Uterus (tissue), 4 donors: ENCODE data around the gene GNA14. TPM values are rescaled to one million over a fixed set of nuclear protein-coding genes. Genes with fewer than 3 reads are reported as not detected.

ENCODE experiments used
- DNase-seq, 2 donors: peaks; one replicate each; pipeline ENCODE4 v3.0.0-alpha.2; 2019 to 2020
- H3K27ac ChIP-seq, 2 donors: fragments of 200-600 bp; sonication (generic); 1 replicate in 1 of 2; 2 replicates in 1 of 2; pipeline ENCODE4 v1.5.1; 2016 to 2018
- H3K27me3 ChIP-seq, 2 donors: fragments of 200-600 bp; sonication (generic); one replicate each; pipeline ENCODE4 v1.5.1; 2018 to 2019; ENCODE audit warnings: control low read depth in 1 of 2
- H3K36me3 ChIP-seq, 2 donors: fragments of 200-600 bp; sonication (generic); one replicate each; pipeline ENCODE4 v1.5.1; 2019; ENCODE audit warnings: control low read depth in 1 of 2
- H3K4me1 ChIP-seq, 2 donors: fragments of 200-600 bp; sonication (generic); one replicate each; pipeline ENCODE4 v1.5.1; 2018 to 2019; ENCODE audit warnings: control low read depth in 1 of 2
- H3K4me3 ChIP-seq, 2 donors: fragments of 200-600 bp; sonication (generic); 1 replicate in 1 of 2; 2 replicates in 1 of 2; pipeline ENCODE4 v1.5.1; 2018 to 2019; ENCODE audit warnings: mild to moderate bottlenecking in 1 of 2
- H3K9me3 ChIP-seq, 2 donors: fragments of 200-600 bp; sonication (generic); one replicate each; pipeline ENCODE4 v1.5.1; 2019; ENCODE audit warnings: control low read depth in 1 of 2
- POLR2A ChIP-seq, 2 donors: fragments of 450-650 bp; IDR thresholded peaks; one replicate each; pipeline ENCODE4 v1.6.1; 2016; ENCODE audit warnings: antibody characterized with exemption in 2 of 2, mild to moderate bottlenecking in 1 of 2, moderate library complexity in 1 of 2
- intact Hi-C: fragments of 100-400 bp; cut with DNase I; formaldehyde crosslinking; loops from one replicate; pipeline ENCODE4 v1.15.1; 2023; ENCODE audit warnings: low total_unique reads
- total RNA-seq, 4 donors: library from RNA; depleted of rRNA in 3 of 4; stranded (reverse); fragments of >200 nt in 3 of 4; gene quantifications; one replicate each; pipeline versions ENCODE4 v1.1.0 to v1.2.4, GENCODE V29; 2014 to 2023
- TF ChIP-seq, protein P1 (sequence below), 4 experiments: fragments of 200-600 bp in 2 of 4; fragments of 450-650 bp in 2 of 4; sonication (generic) in 2 of 4; IDR thresholded peaks; one replicate each; pipeline ENCODE4 v1.5.1; 2016 to 2019; ENCODE audit warnings: antibody characterized with exemption in 4 of 4, mild to moderate bottlenecking in 2 of 4, moderate library complexity in 1 of 4
- donor health status: DM: yes; HTN: yes; CAD: no.

Gene GNA14
- total RNA-seq, 4 donors from 2014 or later, result 11.3 to 23.6 (median 16.2) TPM

DNA sequence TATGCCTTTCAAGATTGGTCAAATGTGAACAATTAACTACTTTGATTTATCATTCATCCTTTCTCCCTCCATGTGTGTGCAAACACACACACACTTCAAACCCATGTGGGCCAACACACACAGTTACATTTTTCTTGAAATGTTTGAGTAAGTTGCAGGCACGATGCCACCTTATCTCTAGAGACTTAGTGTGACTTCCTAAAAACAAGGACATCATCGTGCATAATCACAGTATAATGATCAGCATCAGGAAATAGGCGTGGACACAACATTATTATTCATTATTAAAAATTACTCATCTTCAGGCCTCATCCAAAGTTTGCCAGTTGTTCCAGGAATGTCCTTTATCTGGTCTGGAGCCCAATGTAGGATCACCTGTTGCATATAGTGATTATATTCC, 209.5 kb downstream of the GNA14 start:
- intact Hi-C loops, result loop anchor here (10.0 kb wide), 1 partner anchor 596 kb away; the partner anchor contains the start of gene GNAQ
- H3K27me3 ChIP-seq, result no peaks in the 10 kb centered on the region
- H3K9me3 ChIP-seq, result no peaks in the 10 kb centered on the region
- DNase-seq, result no peak
- TF ChIP-seq, protein P1, sequence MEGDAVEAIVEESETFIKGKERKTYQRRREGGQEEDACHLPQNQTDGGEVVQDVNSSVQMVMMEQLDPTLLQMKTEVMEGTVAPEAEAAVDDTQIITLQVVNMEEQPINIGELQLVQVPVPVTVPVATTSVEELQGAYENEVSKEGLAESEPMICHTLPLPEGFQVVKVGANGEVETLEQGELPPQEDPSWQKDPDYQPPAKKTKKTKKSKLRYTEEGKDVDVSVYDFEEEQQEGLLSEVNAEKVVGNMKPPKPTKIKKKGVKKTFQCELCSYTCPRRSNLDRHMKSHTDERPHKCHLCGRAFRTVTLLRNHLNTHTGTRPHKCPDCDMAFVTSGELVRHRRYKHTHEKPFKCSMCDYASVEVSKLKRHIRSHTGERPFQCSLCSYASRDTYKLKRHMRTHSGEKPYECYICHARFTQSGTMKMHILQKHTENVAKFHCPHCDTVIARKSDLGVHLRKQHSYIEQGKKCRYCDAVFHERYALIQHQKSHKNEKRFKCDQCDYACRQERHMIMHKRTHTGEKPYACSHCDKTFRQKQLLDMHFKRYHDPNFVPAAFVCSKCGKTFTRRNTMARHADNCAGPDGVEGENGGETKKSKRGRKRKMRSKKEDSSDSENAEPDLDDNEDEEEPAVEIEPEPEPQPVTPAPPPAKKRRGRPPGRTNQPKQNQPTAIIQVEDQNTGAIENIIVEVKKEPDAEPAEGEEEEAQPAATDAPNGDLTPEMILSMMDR (IDR thresholded peaks at IDR 0.05), result no peak
- no peak for TF ChIP-seq POLR2A (IDR thresholded peaks at IDR 0.05)
- no peaks in the 10 kb centered on the region for H3K36me3 ChIP-seq
- H3K27ac ChIP-seq, result no peak overlapping the region
- H3K4me3 ChIP-seq, result no peak overlapping the region
- no peaks in the 10 kb centered on the region for H3K4me1 ChIP-seq

DNA sequence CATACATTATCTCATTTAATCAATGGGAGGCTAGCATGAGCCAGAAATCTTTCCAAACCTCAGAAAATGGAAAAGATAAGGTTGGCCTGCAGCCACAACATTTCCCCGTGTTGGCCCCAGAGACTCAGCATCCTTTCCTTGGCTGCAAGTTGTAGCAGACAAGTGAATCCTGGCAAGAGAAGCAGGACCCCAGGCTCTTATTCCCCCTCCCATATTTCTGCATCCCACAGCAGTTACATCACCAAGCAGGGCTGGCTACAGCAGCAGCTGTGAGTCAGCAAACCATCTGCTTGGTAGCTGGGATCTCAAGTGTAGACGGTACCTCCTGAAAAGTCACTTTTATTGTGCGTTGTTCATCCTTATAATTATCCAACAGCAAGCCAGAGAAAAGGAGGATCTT, 212.4 kb downstream of the GNA14 start:
- Histone ChIP-seq H3K27ac (no peak overlapping the region), H3K4me1 (no peaks in the 10 kb centered on the region), H3K27me3 (no peaks in the 10 kb centered on the region), H3K36me3 (no peaks in the 10 kb centered on the region), H3K4me3 (no peak overlapping the region), H3K9me3 (no peaks in the 10 kb centered on the region)
- no peak for TF ChIP-seq POLR2A (IDR thresholded peaks at IDR 0.05)
- TF ChIP-seq, protein P1 (IDR thresholded peaks at IDR 0.05), result no peak
- no peak for DNase-seq
- intact Hi-C loops, result loop anchor here (10.0 kb wide), 1 partner anchor 599 kb away; the partner anchor contains the start of gene GNAQ

DNA sequence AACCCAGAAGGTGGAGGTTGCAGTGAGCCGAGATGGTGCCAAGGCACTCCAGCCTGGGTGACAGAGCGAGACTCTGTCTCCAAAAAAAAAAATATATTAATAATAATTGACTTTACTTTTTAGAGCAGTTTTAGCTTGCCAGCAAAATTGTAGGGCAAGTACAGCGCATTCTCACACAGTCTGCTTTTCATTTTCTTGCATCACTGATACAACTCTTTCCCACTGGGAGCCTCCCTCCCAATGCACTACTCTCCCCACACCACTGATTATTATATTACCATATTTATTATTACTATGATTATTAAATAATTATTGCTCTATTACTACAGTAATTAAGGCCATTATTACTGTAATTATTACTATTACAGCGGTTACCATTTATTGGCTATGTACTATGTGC, 212.8 kb downstream of the GNA14 start:
- H3K27ac ChIP-seq, result no peak overlapping the region
- intact Hi-C loops, result loop anchor here (10.0 kb wide), 1 partner anchor 600 kb away; the partner anchor contains the start of gene GNAQ
- H3K9me3 ChIP-seq, result no peaks in the 10 kb centered on the region
- DNase-seq, result no peak
- no peak overlapping the region for H3K4me3 ChIP-seq
- no peak for TF ChIP-seq POLR2A (IDR thresholded peaks at IDR 0.05)
- TF ChIP-seq, protein P1 (IDR thresholded peaks at IDR 0.05), result no peak
- H3K27me3 ChIP-seq, result no peaks in the 10 kb centered on the region
- no peaks in the 10 kb centered on the region for H3K4me1 ChIP-seq
- no peaks in the 10 kb centered on the region for H3K36me3 ChIP-seq

DNA sequence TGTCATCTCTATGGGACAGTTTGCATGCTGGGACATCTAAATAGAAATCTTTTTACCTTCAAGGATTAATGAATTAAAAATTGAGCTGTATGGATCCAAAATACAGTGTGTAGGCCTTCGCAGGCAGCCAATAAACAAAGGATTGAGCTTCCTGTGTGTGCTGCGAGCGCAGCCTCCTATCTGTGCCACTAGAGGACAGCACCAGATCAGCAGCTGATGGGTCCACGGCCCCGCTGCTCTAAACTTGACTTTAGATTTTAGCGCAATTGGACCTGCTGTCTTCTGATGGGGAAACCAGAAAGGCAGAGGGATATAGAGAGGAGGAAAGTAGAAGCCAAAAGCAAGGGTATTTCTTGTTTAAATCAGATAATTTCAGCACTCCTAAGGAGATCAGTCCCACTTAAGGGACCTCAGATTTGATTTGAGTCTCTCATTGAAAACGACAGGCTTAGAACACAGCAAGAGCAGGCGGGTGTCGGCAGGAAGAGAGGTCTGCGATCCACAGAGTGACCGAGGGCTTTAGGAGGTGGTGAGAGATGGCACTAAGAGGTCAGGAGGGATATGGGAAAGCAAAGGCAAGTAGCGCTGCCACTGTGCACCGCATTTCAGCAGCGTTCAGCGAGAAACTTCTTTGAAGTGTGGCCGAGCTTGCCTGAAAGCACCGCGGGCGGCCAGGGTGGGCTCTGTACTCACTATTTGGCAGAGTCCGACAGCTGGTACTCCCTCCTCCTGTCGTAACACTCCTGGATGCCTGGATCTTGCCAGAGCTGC, 214.3 kb downstream of the GNA14 start:
- H3K9me3 ChIP-seq, result no peaks in the 10 kb centered on the region
- TF ChIP-seq, protein P1 (IDR thresholded peaks at IDR 0.05), result peak; percentile 90 to 97 (median 94)
- peak in 1 of 2 donors; percentile 9 for TF ChIP-seq POLR2A (IDR thresholded peaks at IDR 0.05)
- intact Hi-C loops, result loop anchor here (10.0 kb wide), 1 partner anchor 601 kb away; the partner anchor contains the start of gene GNAQ
- H3K4me1 ChIP-seq, result no peaks in the 10 kb centered on the region
- DNase-seq, result peak; percentile 68 to 70
- H3K4me3 ChIP-seq, result no peak overlapping the region
- no peaks in the 10 kb centered on the region for H3K27me3 ChIP-seq
- no peaks in the 10 kb centered on the region for H3K36me3 ChIP-seq
- H3K27ac ChIP-seq, result no peak overlapping the region

DNA sequence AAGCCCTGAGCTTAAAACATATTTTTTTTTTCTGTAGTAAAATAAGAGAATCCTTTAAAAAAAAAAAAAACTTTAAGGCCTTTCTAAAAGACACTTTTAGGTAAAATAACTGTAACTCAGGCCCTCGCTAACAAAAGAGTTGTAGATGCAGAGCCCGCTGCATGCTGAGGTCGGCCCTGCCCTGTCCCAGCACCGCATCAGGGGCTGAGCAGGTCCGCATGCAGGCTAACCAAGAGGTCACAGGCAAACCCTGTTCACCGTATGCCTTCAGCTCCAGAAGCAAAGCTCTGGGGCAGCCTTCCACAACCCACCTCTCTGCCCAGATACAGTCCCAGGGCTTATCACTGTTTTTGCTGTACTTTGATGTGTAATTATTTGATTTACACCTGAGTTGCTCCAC, 216.1 kb downstream of the GNA14 start:
- TF ChIP-seq POLR2A (IDR thresholded peaks at IDR 0.05), result no peak
- TF ChIP-seq, protein P1 (IDR thresholded peaks at IDR 0.05), result no peak
- Histone ChIP-seq H3K27me3 (no peaks in the 10 kb centered on the region), H3K27ac (no peak overlapping the region), H3K4me1 (no peaks in the 10 kb centered on the region), H3K4me3 (no peak overlapping the region), H3K36me3 (no peaks in the 10 kb centered on the region), H3K9me3 (no peaks in the 10 kb centered on the region)
- intact Hi-C loops, result loop anchor here (10.0 kb wide), 1 partner anchor 603 kb away; the partner anchor contains the start of gene GNAQ
- no peak for DNase-seq
